ENCODE results near the gene PRKCD.

PRKCD gene

GRCh38 chr3:53160660-53161449 lies at the start of gene PRKCD:
Gene PRKCD, plus strand, starts transcription at chr3:53161209. Its CDS starts 17,214 bp downstream, at chr3:53178423.
- peak; percentile 72 for DNase-seq

- no peak for DNase-seq
Measured at GRCh38 chr3:53111822-53112221, 49.2 kb upstream of the PRKCD start.

GRCh38 chr3:53113293-53114010 lies 47.6 kb upstream of the PRKCD start:
- DNase-seq, result no peak

GRCh38 chr3:53114011-53114400 lies 47.0 kb upstream of the PRKCD start:
- peak; percentile 20 for DNase-seq

GRCh38 chr3:53114412-53115074 lies 46.5 kb upstream of the PRKCD start:
- peak; percentile 6 for DNase-seq

- no peak for DNase-seq
Measured at GRCh38 chr3:53116956-53117355, 44.1 kb upstream of the PRKCD start.

- DNase-seq, result no peak
Measured at GRCh38 chr3:53120336-53120735, 40.7 kb upstream of the PRKCD start.

GRCh38 chr3:53122255-53122932 lies 38.6 kb upstream of the PRKCD start:
- no peak for DNase-seq

- no peak for DNase-seq
Measured at GRCh38 chr3:53122933-53123305, 38.1 kb upstream of the PRKCD start.

- DNase-seq, result no peak
Measured at GRCh38 chr3:53123510-53123909, 37.5 kb upstream of the PRKCD start.

- DNase-seq, result no peak
Measured at GRCh38 chr3:53123953-53124352, 37.1 kb upstream of the PRKCD start.

- DNase-seq, result no peak
Measured at GRCh38 chr3:53126601-53127000, 34.4 kb upstream of the PRKCD start.

GRCh38 chr3:53129344-53129743 lies 31.7 kb upstream of the PRKCD start:
- no peak for DNase-seq

- peak; percentile 75 for DNase-seq
Measured at GRCh38 chr3:53130179-53131061, 30.6 kb upstream of the PRKCD start, which contains the start of gene RFT1. Gene RFT1, minus strand, starts transcription at chr3:53130435. Its CDS starts 35 bp downstream, at chr3:53130400.

- DNase-seq, result no peak
Measured at GRCh38 chr3:53131096-53131495, 29.9 kb upstream of the PRKCD start.

- no peak for DNase-seq
Measured at GRCh38 chr3:53132347-53132746, 28.7 kb upstream of the PRKCD start.

GRCh38 chr3:53134631-53135232 lies 26.3 kb upstream of the PRKCD start:
- peak; percentile 32 for DNase-seq

- no peak for DNase-seq
Measured at GRCh38 chr3:53137221-53137620, 23.8 kb upstream of the PRKCD start.

- DNase-seq, result no peak
Measured at GRCh38 chr3:53137835-53138446, 23.1 kb upstream of the PRKCD start.

GRCh38 chr3:53139906-53140846 lies 20.8 kb upstream of the PRKCD start:
- no peak for DNase-seq
